GM19240 (cell line): ENCODE data around the gene ZDHHC4.
A peak's percentile ranks its signal among the peaks of the same experiment; 100 is the strongest.

Experiments used
- DNase-seq: peaks from one replicate; pipeline ENCODE4 v3.0.0; 2011; ENCODE audit warnings: low spot score; ENCODE audit not compliant: insufficient read length

The ZDHHC4 gene

GRCh38 chr7:6606866-6607583 lies 29.8 kb downstream of the ZDHHC4 start:
- DNase-seq = no peak

GRCh38 chr7:6607651-6608051 lies 30.4 kb downstream of the ZDHHC4 start:
- DNase-seq = no peak

GRCh38 chr7:6608081-6608480 lies 30.8 kb downstream of the ZDHHC4 start:
- no peak for DNase-seq

- no peak for DNase-seq
Observed at GRCh38 chr7:6608794-6609193, 31.5 kb downstream of the ZDHHC4 start.

DNA sequence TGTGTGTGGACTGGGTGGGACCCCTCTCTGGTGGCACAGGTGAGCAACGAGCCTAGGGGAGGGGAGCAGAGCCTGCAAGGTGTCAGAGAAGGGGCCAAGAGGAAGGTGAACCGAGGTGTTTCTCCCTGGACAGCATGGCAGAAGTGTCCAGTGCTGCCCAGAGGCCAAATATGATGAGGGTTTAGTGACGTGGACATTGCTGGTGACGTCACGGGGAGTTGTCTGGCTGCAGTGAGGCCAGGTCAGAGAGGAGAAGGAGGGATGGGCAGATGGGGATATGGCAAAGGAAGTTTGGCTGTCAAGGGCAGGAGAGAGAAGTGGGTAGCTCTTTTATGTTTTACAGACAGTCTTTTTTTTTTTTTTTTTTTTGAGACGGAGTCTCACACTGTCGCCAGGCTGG lies 35.6 kb downstream of the ZDHHC4 start:
- DNase-seq = no peak

GRCh38 chr7:6613706-6614105 lies 36.5 kb downstream of the ZDHHC4 start:
- DNase-seq = no peak

DNA sequence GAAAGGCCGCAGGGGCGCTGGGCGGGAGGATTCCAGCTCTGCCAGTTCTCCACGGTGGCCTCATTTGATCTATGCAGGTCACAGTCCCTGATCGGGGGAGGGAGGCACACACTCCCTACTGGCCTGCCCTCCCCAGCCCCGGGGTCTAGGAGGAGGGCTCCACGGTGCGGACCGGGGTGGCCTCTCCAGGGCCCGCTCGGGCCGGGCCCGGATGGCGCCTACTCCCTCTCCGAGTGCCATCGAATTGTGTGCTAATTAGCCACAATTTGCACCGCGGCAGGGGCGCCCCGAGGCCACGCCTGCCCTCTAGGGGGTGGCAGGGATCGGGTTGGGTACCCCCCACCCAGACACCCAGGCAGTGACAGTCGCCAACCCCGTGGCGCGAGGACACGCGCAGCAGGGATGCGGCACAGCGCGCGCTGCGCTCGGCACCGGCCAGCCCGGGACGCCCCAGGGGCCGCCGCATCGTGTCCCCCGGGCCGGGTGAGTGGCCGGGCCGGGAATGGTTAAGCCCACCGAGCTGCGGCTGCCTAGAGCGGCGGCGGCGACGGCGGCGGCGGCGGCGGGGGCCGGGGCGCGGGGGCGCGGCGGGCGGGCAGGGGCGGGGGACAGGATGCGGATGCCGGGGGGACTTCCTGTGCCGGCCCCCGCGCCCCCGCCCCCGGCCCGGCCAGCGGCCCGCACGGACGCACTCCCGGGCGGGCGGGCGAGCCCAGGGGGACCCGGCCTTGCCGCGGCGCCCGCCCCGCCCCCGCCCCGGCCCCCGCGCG lies 37.9 kb downstream of the ZDHHC4 start, which contains the start of gene ZNF853:
TSS of gene ZNF853 (plus strand) at position 658 of the 770 bp plus-strand sequence. CDS start 565 bp downstream, outside the sequence.
- DNase-seq = no peak

DNA sequence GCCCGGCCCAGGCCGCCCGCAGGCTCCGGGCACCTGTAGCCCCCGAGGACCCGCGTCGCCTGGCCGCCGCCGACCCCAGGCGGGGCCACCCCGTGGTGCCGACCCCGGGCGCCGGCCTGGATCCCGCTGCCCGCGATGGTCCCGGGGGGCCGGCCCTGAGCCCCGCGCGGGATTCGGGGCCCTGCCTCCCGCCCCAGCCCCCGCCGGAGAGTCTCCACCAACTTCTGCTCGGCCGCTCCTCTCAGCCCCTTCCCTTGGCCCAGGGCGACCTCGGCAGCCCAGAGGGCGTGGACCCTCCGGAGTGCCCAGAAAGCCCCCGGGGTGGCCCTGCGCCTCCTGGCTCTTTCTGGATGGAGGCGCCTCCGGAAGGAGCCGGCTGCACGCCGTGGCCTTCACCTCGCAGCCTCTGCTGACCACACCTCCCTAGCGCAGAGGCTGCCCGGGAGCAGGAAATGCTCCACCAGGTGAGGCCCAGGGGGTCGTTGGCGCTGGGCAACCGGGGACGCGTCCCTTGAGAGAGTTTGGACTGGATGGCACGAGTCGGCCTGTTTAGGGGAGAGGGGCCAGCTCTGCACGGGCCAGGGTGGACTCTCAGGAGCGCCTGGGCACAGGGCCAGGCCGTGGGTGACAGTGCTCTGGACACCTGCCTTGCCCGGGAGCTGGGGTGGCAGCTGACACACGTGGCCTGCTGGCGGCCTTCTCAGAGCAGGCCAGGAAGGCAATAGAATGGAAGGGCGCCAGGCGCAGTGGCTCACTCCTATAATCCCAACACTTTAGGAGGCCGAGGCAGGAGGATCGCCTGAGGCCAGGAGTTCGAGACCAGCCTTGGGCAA lies 38.7 kb downstream of the ZDHHC4 start:
- no peak for DNase-seq

DNA sequence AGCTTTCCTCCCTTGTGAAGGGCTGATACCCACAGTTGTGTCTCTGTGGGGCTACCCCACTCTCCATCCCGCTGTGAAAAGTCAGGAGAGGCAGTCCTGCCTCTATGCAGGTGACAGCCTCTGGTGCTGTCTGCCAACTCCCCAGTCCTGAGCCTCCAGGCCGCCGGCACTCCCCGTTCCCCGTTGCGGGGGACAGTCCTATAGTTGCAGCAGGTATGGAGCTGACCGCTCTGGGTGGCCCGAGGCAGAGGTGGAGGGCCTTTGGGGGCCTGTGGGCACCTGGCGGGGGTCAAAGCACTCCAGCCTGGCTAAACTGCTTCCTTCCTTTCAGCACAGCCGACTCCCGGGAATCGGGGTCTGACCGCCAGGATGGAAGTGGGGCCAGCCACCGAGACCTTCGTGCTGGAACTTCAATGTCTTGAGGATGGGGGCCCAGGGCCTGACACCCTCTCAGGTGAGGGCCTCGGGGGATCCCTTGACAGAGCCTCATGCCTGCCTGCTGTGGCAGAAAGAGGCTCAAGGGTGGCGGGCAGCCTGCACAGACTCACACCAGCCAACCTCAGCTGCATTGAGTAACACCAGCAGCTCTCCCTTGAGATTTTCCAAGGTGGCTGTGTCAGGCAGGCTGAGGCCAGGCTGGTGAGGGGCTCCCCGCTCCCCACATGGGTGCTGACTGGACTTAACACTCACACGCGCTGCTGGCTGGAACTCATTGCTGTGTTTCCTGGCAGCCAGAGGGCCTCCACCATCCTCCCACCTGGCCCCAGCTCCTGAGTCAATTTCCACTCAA lies 39.8 kb downstream of the ZDHHC4 start:
- DNase-seq = no peak

GRCh38 chr7:6618621-6619020 lies 41.4 kb downstream of the ZDHHC4 start:
- DNase-seq = no peak

GRCh38 chr7:6619961-6620360 lies 42.7 kb downstream of the ZDHHC4 start:
- DNase-seq = no peak

GRCh38 chr7:6621195-6622133 lies 44.2 kb downstream of the ZDHHC4 start:
- no peak for DNase-seq

- no peak for DNase-seq
Observed at GRCh38 chr7:6622134-6622710, 45.0 kb downstream of the ZDHHC4 start.

DNA sequence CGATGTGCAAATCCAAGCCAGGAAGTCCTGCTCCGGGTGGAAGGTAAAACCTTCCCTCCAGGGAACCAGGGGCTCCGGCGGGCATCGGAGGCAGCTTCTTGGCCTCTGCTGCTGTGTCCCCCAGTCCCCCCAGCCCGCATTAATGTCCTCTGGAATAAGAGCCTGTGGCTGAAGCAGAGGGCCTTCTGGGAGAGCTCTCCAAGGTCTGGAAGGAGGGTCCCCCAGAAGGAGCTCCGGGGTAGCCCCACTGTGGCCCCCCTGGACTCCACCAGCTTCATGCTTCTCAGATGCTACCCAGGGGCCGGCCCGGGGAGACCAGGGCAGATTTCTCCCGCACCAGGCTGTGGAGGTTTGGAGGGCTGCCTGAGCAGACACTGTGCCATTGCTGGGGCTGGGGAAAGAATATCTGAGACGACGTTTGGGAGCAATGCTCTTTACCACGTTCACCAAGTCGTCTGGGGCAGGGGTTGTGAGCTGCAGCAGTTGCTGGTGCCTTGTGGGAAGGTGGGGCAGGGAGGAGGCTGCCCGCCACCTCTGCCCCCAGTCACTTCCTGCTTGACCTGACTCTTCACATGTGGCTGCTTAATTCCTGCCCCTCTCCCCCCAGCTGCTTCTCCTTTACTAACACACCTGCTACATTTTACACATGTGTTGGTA lies 46.5 kb downstream of the ZDHHC4 start:
- peak; percentile 40 for DNase-seq

GRCh38 chr7:6624246-6624611 lies 47.0 kb downstream of the ZDHHC4 start:
- no peak for DNase-seq

GRCh38 chr7:6628045-6628444 lies 50.8 kb downstream of the ZDHHC4 start:
- no peak for DNase-seq

GRCh38 chr7:6630007-6630849 lies 53.0 kb downstream of the ZDHHC4 start:
- no peak for DNase-seq

DNA sequence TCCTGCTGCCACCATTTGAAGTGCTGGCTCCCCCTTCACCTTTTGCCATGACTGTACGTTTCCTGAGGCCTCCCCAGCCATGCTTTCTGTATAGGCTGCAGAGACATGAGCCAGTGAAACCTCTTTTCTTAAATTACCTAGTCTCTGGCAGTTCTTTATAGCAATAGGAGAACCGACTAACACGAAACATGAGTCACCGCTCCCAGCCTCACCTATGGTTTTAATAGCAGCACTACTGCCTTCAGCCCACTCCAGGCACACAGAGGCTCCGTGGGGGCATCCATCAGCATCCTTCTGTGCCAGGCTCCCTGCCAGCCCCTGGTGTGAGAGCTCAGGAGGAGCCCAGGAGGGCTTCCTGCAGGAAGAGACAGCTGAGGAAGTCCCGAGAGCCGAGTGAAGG lies 54.4 kb downstream of the ZDHHC4 start:
- DNase-seq = no peak
